ENCODE data around the gene TOP2B. TPM values are rescaled to one million over a fixed set of nuclear protein-coding genes. Genes with fewer than 3 reads are reported as not detected.

TOP2B gene, protein sequence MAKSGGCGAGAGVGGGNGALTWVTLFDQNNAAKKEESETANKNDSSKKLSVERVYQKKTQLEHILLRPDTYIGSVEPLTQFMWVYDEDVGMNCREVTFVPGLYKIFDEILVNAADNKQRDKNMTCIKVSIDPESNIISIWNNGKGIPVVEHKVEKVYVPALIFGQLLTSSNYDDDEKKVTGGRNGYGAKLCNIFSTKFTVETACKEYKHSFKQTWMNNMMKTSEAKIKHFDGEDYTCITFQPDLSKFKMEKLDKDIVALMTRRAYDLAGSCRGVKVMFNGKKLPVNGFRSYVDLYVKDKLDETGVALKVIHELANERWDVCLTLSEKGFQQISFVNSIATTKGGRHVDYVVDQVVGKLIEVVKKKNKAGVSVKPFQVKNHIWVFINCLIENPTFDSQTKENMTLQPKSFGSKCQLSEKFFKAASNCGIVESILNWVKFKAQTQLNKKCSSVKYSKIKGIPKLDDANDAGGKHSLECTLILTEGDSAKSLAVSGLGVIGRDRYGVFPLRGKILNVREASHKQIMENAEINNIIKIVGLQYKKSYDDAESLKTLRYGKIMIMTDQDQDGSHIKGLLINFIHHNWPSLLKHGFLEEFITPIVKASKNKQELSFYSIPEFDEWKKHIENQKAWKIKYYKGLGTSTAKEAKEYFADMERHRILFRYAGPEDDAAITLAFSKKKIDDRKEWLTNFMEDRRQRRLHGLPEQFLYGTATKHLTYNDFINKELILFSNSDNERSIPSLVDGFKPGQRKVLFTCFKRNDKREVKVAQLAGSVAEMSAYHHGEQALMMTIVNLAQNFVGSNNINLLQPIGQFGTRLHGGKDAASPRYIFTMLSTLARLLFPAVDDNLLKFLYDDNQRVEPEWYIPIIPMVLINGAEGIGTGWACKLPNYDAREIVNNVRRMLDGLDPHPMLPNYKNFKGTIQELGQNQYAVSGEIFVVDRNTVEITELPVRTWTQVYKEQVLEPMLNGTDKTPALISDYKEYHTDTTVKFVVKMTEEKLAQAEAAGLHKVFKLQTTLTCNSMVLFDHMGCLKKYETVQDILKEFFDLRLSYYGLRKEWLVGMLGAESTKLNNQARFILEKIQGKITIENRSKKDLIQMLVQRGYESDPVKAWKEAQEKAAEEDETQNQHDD (N-terminal part only)
- 131 and 152 TPM in 2 replicates for total RNA-seq (2014; rRNA removed; shearing (Covaris generic))

DNA sequence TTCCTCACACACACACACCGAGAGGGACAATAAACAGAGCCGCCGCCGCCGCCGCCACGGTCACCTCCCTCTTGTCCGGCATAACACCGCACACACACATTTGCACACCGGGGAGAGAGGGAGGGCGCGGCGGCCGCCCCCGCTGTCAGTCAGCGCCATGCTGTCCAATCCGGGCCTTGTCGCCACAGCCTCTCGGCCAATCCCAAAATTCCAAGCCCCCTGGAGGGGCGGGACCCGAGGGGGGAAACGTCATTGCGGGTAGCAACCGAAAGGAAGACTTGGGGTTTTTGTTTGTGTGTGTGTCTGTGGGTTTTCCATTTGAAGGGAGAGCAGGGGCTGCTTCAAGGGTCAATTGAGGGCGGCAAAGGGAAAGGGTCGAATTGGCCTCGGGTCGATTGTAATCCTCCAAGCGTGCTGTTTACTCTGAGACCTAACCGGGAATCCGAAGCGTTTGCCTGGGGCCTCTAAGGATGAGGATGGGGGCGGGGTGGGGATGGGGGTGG, at the start of gene TOP2B:
Gene TOP2B, minus strand, starts transcription at position 96 of the 503 bp plus-strand sequence. CDS start 610 bp downstream, outside the sequence.
- peak; percentile 92 for DNase-seq (ENCODE audit: low spot score)

DNA sequence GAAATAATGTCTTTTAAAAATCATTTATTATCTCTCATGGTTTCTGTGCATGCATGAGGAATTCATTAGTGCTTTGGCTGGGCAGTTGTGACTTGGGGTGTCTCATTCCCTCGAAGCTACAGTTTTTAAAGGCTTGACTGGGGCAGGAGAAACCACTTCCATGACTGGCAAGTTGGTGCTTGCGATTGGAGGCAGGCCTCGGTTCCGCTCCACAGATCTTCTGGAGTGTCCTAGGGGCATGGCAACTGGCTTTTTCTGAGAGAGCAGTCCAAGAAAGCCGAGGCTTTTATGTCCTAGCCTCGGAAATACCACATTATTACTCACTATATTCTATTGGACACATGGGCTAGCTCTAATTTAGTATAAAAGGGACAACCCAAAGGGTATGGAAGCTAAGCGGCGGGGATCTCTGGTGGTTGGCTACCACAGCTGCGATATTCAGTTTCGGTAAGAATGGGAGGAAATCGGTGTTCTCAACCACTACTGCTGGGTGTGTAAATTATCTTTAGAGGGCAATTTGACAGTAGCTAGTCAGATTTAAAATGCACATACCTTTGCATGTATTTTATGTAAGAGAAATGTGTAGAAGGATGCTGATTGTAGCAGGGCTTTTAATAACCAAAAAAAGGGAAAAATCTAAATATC, 48.8 kb upstream of the TOP2B start:
- DNase-seq (ENCODE audit: low spot score), result no peak

DNA sequence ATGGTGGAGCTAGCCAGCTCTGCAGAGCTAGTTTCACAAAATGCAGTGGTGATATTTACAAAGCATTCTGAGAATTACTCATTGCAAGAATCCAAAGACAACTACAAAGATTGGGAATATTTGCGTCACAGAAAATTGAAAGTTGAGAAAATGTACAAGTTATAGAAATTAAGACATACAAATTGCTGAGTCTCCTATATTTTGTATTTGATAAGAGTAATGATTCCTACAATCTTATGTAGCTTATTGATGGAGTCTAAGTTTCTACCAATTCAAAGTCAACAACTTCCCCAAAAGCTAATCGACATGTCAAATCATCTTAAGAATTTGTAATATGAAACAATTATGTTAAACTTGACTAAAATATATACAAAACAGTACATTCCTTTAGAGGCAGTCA, 46.4 kb upstream of the TOP2B start:
- DNase-seq (ENCODE audit: low spot score), result no peak

DNA sequence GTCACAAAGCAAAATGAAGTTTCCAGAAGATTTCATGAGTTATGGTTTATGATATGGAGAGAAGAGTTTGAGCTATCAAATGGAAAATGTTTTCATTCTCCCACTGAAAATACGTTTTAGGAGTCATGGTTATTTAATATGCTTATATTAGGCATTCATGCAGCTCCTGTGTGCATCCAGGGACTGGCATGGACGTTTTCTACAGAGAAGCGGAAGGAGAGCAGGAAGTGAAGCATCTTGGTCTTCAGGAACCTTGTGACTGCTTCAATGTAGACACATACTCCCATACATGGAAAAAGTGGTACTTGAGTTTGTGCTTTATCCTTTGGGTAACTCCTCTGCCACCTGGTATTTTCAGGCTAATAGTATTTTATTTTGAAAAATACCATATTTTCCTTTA, 43.3 kb upstream of the TOP2B start:
- DNase-seq (ENCODE audit: low spot score), result no peak

DNA sequence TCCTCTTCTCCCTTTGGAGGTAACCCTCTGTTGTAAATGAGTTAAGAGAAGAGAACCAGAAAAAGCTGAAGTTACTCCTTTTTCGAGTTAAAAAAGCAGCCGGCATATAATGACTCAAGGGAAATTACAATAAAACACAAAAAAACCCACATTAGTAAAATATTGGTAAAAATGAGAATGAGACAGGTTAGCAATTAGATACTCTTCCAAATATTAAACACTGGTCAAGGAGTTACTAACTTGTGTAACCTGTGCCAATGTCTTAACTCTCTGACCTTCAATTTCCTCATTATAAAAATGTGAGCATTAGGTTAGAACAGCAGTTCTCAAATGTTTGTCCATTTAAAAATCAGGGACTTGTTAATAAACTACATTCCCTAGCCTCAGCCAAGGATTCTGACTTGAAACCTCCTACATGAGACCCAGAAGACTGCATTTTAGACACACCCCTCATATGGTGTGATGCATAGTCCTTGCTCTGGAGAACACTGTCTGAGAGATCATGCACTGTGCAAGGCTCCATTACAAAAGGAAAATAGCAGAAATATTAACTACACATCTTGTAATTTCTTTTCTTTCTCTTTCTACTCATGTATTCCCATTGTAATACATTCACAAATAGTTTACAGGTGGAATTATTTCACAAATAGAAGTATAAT, 42.7 kb upstream of the TOP2B start:
- DNase-seq (ENCODE audit: low spot score), result no peak

DNA sequence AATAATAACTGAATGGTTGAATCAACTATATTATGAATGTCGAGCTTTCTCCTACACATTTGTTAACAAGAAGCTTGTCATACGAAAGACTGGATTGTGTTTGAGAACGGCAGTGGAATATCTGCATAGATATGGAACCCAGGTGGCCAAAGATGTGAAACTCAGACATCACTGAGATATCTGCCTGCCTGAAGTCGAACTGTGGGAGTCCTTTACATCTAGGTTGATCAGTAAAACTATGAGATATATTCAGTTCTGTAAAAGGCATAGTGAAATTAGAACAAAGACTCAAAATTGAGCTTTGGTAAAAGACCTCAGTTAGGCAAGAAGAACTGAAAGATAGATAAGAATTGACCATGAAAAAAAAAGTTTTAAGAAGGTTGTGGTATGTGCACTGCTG, 41.5 kb upstream of the TOP2B start:
- no peak for DNase-seq (ENCODE audit: low spot score)

DNA sequence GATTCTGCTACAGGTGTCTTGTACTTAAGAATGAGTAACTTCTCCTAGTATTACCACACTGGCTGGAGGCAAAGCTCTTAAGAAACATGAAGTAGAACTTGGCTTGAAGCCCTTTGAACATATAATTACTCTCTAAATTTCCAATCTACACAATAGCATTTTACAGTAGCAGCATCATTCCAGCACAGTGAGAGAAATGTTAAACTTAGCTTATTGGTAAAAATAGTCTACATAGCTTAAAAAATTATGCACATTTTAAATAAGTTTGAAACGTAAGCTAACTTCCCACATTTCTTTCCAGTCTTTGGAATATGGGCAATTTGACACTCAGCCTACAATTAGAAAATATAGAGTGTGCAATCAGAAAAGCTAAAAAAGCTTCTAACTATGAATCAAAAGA, 32.8 kb upstream of the TOP2B start:
- no peak for DNase-seq (ENCODE audit: low spot score)

DNA sequence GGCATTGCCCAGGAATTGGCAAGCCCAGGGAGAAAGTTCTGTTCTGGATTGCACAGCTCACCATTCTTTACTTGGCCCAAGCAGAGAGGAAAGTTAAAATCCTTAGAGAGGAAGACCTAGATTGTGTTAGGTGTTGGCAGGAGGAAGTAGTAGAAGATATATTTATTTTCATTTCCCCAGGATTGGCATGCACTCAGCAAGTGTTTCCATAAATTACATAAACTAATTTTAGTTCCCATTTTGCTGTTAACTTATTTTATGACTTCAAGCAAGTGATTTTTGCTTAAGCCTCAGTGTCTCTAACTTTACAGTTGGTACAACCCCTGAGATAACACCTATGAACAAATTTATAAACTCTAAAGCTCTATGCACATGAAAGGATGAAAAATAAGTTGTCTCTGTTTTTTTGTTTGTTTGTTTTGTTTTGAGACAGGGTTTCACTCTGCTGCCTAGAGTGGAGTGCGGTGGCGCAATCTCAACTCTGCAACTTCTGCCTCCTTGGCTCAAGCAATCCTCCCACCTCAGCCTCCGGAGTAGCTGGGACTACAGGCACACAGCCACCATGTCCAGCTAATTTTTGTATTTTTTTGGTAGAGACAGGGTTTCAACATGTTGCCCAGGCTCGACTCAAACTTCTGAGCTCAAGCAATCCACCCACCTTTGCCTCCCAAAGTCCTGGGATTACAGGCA, 31.2 kb upstream of the TOP2B start:
- DNase-seq (ENCODE audit: low spot score), result no peak

DNA sequence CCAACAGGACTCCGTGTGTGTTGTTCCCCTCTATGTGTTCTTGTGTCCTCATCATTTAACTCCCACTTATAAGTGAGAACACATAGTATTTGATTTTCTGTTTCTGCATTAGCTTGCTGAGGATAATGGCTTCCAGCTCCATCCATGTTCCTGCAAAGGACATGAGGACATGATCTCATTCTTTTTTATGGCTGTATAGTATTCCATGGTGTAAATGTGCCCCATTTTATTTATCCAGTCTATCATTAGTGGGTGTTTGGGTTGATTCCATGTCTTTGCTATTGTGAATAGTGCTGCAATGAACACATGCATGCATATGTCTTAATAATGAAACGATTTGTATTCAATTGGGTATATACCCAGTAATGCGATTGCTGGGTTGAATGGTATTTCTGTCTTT, 28.5 kb upstream of the TOP2B start:
- no peak for DNase-seq (ENCODE audit: low spot score)

DNA sequence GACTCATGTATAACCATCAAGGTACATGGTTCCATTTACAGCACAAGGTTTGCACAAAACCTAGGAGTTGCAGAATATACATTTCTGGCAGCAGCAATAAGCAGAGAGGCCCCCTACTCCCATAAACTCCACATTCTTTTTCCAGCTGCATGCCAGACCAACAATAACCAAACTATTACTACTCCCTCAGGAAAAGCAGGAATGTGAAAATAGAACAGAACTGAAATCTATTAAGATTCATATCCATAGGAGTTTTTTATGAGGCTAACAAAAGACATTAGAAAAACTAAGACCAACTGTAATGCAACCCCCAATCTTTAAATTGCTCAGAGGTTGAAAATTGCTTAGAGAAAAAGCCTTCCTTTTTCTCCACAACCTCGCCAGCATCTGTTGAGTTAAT, 27.6 kb upstream of the TOP2B start:
- no peak for DNase-seq (ENCODE audit: low spot score)

DNA sequence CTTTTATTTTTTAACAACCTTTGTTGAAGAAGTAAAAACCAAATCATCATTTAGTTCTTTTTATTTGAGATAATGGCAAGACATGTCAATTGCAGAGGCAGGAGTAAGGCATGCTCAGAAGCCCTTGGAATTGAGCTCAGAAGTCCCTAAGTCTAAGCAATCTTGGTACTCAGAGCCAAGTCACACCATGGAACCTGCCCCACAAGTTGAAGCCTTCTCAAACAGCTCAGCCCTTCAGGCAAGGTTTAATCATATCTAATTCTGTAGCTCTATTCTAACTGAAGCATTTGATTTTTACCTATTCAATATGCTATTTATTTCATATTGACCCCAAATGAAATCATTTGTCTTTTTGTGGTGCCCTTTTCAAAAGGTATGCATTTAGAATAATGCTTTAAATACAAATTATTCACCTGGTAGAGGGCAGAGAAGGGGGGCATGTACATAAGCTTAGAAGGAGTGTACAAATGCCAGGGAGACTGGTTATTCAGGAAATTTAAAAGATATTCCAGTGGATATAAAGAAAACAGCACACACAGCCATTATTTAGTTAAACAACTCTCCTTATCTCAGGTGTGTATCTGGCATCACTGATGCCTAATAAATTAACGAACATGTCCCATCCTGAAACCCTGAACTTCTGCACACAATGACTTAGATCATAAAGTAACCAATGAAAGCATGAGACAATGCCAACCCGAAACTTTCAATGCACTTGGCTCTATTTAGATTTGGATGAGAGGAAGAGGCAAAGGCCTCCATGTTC, 26.2 kb upstream of the TOP2B start:
- no peak for DNase-seq (ENCODE audit: low spot score)

DNA sequence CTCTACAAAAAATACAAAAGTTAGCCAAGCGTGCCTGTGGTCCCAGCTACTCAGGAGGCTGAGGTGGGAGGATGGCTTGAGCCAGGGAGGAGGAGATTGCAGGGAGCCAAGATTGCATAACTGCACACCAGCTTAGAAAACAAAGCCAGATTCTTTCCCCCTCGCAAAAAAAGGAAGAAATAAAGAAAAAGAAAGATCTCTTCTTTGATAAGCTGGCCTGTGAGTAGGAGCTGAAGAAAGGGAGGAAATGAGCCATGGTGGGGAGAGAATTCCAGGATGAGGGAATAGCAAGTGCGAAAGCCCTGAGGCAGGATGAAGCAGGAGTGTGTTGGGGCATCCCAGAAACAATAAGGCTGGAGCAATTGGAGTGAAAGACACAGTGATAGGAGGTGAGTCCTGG, 24.5 kb upstream of the TOP2B start:
- DNase-seq (ENCODE audit: low spot score), result no peak

DNA sequence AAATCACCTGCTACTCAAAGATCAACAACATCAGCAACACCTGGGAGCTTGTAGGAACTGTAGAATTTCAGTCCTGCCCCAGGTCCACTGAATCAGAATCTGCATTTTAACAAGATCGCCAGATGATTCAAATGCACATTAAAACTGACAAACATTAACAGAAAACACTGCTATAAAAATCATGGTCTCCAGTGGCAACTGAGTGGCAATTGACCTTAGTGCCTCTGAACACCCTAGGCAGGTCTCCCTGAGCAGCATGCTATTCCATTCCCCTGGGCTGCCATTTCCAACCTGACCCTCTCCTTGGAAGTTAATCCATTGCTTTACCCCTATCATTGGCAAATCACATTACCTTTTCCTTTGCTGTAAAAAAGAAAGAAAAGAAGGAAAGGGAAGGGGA, 23.0 kb upstream of the TOP2B start:
- no peak for DNase-seq (ENCODE audit: low spot score)

DNA sequence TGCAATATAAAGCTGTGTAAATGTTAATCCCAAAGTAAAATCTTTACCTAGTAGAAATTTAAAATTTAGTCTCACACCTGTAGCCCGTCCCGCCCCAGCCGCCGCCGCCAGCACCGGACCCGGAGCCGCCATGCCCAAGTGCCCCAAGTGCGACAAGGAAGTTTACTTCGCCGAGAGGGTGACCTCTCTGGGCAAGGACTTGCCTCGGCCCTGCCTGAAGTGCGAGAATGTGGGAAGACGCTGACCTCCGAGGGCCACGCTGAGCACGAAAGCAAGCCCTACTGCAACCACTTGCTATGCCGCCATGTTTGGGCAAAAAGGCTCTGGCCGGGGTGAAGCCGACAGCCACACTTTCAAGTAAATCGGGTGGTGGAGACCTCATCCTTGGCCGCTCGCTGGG, 22.1 kb upstream of the TOP2B start:
- no peak for DNase-seq (ENCODE audit: low spot score)

DNA sequence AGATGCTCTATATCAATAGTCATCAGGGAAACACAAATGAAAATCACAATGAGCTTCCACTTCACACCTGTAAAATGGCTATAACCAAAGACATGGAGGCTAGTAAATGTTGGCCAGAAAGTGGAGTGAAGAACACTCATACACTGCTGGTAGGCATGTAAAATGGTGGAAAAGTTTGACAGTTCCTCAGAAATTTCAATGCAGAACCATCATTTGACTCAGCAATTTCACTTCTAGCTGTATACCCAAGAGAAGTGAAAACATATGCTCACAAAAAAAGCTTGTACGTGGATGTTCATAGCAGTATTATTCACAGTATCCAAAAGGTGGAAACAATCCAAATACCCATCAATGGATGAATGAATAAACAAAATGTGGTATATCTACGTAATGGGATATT, 19.2 kb upstream of the TOP2B start:
- DNase-seq (ENCODE audit: low spot score), result no peak

DNA sequence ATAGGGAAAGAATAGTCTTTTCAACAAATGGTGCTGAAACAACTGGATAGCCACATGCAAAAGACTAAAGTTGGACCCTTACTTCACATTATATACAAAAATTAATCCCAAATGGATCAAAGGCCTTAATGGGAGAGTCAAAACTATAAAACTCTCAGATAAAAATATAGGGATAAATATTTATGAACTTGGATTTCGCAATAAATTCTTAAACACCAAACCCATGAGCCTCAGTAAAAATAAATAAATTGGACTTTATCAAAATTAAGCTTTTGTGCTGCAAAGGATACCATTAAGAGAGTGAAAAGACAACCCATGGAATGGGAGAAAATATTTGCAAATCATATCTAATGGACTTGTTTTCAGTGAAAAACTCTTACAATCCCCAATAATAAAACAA, 18.7 kb upstream of the TOP2B start:
- no peak for DNase-seq (ENCODE audit: low spot score)

DNA sequence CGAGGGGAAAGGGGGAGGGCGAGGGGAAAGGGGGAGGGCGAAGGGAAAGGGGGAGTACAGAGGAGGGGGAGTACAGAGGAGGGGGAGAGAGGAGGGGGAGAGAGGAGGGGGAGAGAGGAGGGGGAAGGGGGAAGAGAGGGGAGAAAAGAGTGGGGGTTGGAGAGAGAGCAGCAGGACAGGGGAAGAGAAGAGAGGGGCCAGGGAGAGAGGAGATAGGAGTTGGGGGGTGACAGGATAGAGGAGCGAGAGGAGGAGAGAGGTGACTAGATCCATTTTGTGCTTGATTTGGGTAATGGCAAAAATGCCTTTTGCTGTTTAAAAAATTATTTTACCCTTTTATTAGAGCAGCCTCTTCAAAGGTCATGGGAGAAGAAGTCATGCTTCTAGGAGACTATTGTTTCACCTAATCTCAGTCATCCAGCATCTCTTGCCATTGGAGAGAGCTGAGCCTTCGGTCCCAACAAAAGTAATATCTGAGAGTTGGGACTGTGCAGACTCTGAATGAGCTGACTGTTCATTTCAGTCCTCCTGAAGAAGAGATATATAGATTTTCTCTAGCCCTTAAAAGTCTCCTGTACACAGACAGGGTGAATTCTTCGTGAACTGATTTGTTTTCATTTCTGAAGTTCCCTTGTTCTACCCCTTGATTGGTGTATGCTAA, 15.1 kb upstream of the TOP2B start:
- no peak for DNase-seq (ENCODE audit: low spot score)

DNA sequence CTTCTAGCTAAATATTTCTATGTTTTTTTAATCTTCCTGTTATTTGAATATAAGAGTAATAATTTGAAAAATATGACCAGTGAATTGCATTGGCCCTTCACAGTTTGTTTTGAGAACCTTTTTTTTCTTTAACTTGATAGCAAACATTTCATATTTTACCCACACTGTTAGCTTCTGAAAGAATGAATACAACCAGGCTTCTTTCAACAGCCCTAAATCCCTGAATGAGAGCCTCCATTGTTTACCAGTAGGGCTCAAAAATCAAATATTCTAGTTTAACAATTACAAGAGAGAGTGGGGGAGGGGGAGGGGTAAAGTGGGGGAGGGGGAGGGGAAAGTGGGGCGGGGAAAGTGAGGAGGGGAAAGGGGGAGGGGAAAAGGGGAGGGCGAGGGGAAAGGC, 14.5 kb upstream of the TOP2B start:
- DNase-seq (ENCODE audit: low spot score), result no peak

DNA sequence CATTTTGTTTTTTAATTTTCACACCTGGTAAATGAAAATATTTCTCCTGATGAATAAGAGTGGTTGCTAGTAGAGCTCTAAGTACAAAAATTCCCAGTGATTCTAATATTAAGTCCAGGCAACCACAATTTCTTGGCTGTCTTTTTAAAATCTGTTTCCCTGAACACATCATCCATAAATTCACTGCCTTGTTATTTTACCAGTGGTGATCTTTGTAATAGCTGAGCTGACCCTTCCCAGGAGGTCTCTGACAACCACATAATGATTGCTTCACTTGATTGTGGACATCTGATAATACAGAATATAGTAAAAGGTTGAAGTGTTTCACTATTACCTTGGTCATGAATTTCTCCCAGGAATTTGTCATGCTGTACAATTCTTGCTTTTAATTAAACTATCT, 13.9 kb upstream of the TOP2B start:
- no peak for DNase-seq (ENCODE audit: low spot score)
